NOMO-1 treated with dmso at 0.1 percent for 144 hours (cell line): ENCODE measurements around the gene SNX20.
A peak's percentile ranks its signal among the peaks of the same experiment; 100 is the strongest.

Experiments used
- DNase-seq: peaks from one replicate; lab custom pipeline; 2025; ENCODE audit not compliant: unreplicated experiment; lab: John Stamatoyannopoulos, UW

The SNX20 gene

GRCh38 chr16:50705436-50706110 is 24.5 kb upstream of the SNX20 start:
- no peak for DNase-seq

- DNase-seq: no peak
Observed at GRCh38 chr16:50704245-50704644, 23.1 kb upstream of the SNX20 start.

- peak; percentile 24 for DNase-seq
Observed at GRCh38 chr16:50702725-50703124, 21.6 kb upstream of the SNX20 start.

GRCh38 chr16:50699326-50700159 is 18.4 kb upstream of the SNX20 start:
- DNase-seq: no peak

- DNase-seq: no peak
Observed at GRCh38 chr16:50697881-50698767, 17.0 kb upstream of the SNX20 start.

- no peak for DNase-seq
Observed at GRCh38 chr16:50697421-50697715, 16.3 kb upstream of the SNX20 start.

GRCh38 chr16:50696575-50697420 is 15.7 kb upstream of the SNX20 start:
- peak; percentile 60 for DNase-seq

- no peak for DNase-seq
Observed at GRCh38 chr16:50696126-50696525, 15.0 kb upstream of the SNX20 start.

- DNase-seq: peak; percentile 74
Observed at GRCh38 chr16:50695017-50696000, 14.2 kb upstream of the SNX20 start.

- DNase-seq: no peak
Observed at GRCh38 chr16:50694206-50694605, 13.1 kb upstream of the SNX20 start.

GRCh38 chr16:50692999-50693781 is 12.1 kb upstream of the SNX20 start, which contains the start of gene NOD2:
Gene NOD2 (plus strand): TSS chr16:50693606. CDS start chr16:50699496, 5,890 bp downstream.
- no peak for DNase-seq

- DNase-seq: no peak
Observed at GRCh38 chr16:50692644-50692998, 11.5 kb upstream of the SNX20 start.

- DNase-seq: no peak
Observed at GRCh38 chr16:50690177-50690576, 9.1 kb upstream of the SNX20 start.

GRCh38 chr16:50688867-50689266 is 7.8 kb upstream of the SNX20 start:
- DNase-seq: peak; percentile 56

GRCh38 chr16:50688083-50688482 is 7.0 kb upstream of the SNX20 start:
- no peak for DNase-seq

- peak; percentile 73 for DNase-seq
Observed at GRCh38 chr16:50685462-50686063, 4.5 kb upstream of the SNX20 start.

GRCh38 chr16:50684823-50685461 is 3.8 kb upstream of the SNX20 start:
- DNase-seq: no peak
